Breast epithelium (tissue), 3 donors: Measurements from ENCODE around the gene FGF10.

ENCODE experiments used
- CTCF ChIP-seq, 3 donors: fragments of 450-650 bp; IDR thresholded peaks; one replicate each; pipeline ENCODE4 v1.5.1; 2016 to 2017; ENCODE audit warnings: antibody characterized with exemption in 3 of 3, mild to moderate bottlenecking in 3 of 3, moderate library complexity in 3 of 3
- POLR2A ChIP-seq: fragments of 450-650 bp; IDR thresholded peaks from one replicate; pipeline ENCODE4 v1.6.1; 2016; ENCODE audit warnings: antibody characterized with exemption, mild to moderate bottlenecking, moderate library complexity
- POLR2AphosphoS5 ChIP-seq, 3 donors: sonication (generic); formaldehyde crosslinking; IDR thresholded peaks; one replicate each; pipeline ENCODE4 v1.6.1; 2017; ENCODE audit warnings: antibody characterized with exemption in 3 of 3

GRCh38 chr5:44260793-44261192 lies 128.4 kb downstream of the FGF10 start:
- no peak for TF ChIP-seq CTCF (IDR thresholded peaks at IDR 0.05)
- TF ChIP-seq POLR2A = no peak
- no peak for TF ChIP-seq POLR2AphosphoS5 (IDR thresholded peaks at IDR 0.05)
